Measurements from ENCODE around the gene GPANK1.

GRCh38 chr6:31712296-31712695 lies 47.5 kb upstream of the GPANK1 start:
- TF ChIP-seq CTCF (IDR thresholded peaks at IDR 0.05; ENCODE audit: insufficient read depth, low read length, poor library complexity, severe bottlenecking): peak; percentile 53
- no peak for TF ChIP-seq EZH2phosphoT487 (conservative IDR thresholded peaks at IDR 0.05; ENCODE audit: low read length)
